DMS153 (cell line): ENCODE results near the gene MVB12A.

ENCODE experiments used
- DNase-seq: peaks from one replicate; lab custom pipeline; 2025; lab: John Stamatoyannopoulos, UW

The MVB12A gene

DNA sequence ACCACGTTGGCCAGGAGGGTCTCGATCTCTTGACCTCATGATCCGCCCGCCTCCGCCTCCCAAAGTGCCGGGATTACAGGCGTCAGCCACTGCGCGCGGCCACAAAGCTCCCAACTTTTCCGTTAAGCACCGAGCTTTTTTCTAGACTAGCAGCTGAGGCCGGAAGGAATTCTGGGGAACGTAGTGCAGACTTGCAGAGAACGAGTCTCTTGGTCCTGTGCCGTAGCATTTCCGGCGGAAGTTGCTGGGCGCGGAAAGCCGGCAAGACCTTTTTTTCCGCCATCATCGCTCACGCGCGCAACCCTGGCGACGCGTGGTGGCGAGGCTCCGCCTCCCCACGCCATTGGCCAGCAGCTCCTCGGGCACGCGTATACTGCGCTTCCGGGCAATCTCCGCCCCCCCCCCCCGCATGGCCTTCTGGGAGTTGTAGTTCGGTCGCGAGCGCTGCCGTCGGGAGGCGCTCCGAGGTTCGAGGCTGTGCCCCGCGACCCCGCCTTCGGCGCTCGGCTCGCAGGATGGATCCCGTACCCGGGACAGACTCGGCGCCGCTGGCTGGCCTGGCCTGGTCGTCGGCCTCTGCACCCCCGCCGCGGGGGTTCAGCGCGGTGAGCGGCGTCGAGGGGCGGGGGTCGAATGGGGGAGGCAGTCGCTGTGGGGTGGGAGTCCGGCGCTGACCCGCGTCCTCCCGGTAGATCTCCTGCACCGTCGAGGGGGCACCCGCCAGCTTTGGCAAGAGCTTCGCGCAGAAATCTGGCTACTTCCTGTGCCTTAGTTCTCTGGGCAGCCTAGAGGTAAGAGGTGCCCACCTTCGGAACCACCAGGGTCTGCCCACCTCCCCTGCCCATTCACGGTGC, at the start of gene MVB12A:
Gene MVB12A (plus strand): TSS at position 427 of the 854 bp plus-strand sequence. CDS start 89 bp downstream, at position 516.
- DNase-seq = peak; percentile 98

DNA sequence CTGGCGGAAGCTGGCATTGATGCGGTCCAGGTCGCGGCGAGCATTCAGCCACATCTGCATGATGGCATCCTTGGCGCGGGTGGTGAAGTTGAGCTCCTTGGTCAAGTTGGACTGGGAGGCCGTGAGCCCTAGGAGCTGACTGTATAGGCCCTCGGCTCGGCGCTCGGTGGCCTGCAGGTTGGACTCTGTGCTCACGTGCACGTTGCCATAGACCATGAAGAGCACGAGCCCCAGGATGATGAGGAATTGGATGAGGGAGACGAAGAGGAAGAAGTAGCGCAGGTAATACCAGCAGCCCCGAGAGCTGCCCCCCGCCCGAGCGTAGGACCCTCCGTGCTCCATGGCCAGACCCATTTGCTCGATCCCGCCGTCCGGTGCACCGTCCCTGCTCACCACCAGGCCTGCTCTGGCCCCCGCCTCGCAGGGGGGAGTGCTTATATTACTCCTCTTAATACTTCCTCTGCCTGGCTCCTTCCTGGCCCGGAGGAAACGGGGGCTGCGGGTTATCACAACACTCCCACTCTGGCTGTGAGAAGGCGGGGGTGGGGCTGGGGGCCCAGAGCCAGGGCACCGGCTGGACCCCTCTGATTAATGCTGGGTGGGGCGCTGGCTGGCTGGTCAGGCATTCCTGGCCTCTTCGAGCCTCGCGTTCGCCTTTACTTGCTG, 42.8 kb upstream of the MVB12A start, which contains the start of gene PLVAP:
Gene PLVAP (minus strand): TSS at position 408 of the 666 bp plus-strand sequence. CDS start 54 bp downstream, at position 354.
- no peak for DNase-seq

DNA sequence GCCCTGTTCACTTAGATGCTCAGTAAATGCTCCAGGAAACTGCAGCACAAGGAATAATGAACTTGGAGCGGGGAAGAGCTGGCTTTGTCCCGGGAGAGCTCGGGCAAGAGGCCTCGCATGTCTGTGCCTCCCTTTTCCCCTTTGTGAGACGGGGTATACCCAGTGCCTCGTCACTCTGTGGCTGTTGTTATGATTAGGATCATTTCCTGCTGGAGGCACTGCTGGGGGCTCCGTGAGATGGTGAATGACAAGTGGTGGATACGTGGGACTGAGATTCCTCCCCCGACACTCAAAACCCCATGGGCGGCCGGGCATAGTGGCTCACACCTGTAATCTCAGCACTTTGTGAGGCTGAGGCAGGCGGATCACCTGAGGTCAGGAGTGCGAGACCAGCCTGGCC, 41.6 kb upstream of the MVB12A start:
- no peak for DNase-seq

DNA sequence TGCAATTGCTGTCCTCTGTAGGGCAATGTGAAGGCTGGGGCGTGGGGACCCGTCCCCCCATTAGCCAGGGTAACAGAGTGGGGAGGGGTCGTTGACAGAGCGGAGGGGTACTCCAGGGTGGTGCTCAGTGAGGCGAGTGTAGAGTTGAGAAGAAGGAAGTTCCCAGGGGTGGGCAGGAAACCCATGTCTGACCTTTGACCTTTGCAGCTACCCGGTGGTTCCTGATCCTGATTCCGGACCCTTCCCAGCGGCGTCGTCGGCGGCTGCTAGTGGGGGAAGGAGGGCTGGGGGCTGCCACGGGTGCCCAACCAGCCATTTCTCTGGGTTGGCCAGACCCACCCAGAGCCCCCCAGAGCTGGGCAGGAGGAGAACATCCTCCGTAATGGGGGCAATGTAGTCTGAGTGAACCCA, 40.6 kb upstream of the MVB12A start:
- no peak for DNase-seq

DNA sequence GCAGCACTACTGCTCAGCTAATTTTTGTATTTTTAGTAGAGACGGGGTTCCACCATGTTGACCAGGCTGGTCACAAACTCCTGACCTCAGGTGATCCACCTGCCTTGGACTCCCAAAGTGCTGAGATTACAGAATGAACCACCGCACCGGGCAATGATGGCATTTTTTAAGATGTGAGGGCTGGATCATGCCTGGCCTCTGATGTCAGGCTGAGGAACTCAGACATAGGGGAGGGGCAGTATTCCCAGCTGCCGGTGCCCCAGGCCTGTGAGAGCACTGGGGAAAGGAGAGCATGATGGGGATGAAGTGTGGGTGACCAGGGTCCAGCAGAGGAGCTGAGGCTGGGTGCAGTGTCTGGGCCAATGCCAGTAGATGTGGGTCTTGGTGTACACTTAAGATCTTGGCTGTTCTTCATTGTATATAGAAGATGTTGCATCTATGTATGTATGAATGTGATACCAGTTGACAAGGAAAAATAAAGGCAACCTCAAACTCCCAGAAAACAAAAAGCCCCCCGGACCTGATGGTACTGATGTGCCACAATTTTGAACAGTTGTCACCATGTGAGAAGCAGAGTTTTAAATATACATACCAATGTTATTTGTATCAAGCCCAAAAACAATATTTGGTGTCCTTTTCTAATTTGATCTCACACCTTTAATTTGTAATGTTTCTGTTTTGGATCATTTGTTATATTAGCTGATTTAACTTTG, 39.3 kb upstream of the MVB12A start:
- DNase-seq = no peak

DNA sequence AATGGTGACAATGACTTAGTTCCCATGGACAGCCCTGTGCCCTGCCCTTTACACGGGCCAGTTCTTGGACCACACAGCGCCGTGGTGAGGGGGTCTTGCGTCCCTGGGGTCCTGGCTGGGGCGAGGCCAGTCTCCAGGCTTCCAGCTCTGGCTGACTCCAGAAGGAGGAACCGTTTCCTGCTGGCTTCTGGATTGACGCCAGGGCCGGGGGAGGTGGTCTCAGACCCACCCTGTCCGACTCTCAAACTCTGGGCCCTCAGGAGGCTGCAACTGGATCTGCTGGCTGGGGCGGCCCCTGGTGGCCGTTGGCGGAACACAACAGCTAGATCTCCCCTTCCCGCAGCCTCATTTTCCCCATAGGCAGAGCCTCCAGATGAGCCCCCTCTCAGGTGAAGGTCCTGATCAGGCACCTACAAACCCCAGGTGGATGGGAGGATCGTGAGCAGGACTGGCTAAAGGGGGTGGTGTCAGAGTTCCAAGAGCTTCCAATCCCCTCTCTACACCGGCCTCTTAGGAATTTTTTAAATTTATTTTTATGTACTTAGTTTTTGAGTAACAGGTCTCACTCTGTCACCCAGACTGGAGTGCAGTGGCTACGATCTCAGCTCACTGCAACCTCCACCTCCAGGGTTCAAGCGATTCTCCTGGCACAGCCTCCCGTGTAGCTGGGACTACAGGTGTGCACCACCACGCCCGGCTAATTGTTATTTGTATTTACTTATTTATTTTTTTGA, 33.8 kb upstream of the MVB12A start:
- no peak for DNase-seq

DNA sequence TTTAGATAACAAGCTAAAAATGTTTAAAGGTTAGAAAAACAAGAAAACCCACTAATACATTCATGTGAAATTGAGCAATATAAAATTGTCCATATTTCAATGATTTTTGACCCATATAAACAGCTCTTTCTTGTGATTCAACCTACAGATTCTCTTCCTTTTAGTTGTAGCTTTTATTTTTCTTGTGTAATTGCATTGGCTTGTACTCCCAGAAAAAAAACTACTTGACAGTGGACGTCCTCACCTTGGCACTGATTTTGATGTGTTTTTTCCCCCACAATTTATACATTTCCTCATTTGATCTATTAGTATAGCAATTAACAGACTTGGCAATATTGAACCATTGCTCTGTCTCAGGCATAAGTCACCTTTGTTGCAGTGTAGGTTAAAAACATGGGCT, 30.6 kb upstream of the MVB12A start:
- no peak for DNase-seq

DNA sequence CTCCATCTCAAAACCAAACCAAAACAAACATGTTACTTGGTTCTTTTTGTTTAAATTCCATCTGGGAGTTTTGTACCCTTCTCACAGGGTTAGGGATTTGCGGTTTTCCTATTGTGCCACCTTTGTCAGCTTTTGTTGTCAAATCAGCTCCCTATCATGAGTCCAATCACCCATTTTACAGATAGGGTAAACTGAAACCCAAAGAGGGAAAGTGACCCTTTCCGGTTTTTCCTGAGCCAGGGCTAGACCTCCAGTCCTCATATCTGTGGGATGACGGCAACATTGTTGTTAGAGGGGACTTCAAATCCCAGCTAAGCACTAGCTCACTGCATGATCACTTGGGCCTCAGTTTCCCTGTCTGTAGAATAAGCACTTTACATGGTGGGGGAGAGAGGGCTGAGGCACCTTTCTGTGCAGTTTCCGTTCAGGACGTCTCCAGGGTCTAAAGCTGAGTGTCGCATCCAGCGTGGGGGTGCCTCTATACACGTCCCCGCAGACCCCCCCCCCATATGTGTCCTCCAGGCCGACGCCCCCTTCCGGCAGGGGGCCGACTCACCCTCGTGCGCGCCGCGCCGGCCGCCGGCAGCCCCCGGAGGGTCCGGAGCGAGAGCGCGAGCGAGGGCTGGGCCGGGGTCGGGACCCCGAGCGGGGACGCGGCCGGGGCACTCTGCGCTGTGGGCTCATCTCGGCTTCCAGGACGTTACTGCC, 29.7 kb upstream of the MVB12A start:
- no peak for DNase-seq

DNA sequence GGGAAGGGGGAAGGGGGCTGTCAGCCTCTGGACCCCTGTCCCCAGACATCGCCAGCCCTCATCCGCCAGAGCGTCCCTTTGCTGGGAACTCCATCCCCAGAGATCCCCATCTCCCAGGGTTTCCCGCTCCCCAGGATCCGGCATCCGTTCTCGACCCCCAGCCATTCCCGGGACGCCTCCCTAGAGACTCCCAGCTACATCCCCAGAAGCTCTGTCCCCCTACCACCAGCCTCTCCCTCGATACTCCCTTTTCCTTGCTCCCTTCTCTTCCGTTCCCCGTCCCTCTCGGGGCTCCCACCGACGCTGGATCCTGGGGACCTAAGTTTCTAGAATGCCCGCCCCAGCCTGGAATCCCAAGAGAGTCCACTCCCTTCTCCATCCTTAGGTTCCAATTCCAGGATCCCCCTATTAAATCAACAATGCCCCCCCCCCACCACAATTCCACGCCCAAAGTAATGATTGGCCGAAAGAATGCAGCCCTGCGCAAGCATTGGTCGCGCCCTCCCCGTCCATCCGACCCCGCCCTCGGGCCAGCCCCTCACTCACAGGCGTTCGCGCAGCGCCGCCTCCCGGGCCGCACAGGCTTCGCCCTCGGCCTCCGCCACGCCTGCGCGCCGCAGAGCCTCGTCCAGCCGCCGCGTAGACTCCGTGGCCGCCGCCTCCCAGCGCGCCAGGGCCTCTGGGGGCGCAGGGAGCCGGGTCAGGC, 29.0 kb upstream of the MVB12A start:
- DNase-seq = peak; percentile 83

DNA sequence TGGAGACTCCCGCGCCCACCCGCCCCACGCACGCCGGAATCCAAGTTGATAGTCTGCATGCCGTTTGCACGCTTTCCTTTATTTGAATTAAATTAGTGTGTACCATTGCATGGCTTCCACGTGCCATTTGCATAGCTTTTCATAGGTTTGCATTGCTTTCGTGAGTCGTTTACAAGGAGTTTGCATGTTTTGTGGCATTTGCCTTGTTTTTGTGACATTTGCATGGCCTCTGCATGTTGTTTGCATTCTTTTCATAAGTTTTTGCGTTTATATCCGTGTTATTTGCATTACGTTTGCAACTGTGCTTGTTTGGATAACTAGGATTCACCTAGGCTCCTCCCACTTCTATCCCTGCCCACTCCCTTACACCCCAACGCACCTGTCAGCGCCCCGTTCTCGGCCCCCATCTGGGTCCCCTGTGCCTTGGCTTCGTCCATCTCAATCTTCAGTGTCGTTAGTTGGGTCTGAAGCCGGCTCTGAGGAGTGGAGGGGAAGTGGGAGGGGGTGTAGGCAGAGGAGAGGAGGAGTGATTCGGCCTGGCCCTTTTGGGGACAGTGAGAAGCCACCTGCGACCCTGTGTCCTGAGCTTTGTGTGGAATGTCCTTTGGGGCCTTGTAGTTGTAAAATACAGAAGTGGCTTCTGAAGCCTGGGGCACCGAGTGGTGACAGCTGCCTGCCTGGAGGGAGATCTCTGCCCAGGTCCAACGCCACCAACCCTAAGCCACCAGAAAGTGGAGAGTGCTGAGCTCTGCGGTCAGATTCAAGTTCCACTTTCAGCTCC, 28.3 kb upstream of the MVB12A start:
- no peak for DNase-seq

DNA sequence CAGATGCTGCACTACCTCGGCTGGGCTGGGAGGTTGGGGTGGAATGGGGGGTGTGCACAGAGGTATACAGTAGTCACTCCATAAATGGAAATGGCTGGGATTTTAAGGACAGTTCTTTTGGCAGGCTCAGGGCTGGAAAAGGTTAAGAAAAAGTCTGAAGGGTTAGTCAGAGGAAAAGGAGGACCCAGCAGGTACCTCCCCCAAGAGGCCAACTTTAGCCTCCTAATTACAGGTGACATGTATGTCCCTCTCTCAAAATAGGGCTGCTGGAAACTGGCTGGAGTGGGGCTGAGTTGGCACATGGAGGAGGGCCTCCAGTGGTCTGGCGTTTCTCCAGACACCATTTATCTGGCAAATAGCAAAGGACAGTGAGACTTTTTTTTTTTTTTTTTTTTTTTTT, 26.8 kb upstream of the MVB12A start:
- no peak for DNase-seq

DNA sequence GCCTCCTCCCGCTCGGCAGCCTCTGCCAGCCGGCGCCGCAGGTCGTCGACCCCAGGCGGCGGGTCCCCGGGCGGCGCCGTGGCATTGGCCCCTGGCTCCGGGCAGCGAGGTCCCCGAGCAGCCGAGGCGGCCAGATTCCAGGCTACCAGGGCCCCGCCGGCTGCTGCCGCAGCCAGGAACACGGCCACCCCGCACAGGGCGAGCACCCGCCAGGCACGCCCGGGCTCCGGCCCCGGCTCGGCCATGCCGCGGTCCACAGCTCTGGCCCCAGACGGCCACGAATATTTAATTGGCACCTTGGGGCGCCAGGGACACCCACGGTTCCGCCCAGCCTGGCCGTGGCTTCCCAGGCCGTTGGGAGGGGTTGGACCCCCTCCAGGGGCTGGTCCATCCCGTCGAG, 25.9 kb upstream of the MVB12A start, which contains the start of gene CCDC194:
Gene CCDC194 (minus strand): TSS at position 283 of the 400 bp plus-strand sequence. CDS start 38 bp downstream, at position 245.
- DNase-seq = no peak

DNA sequence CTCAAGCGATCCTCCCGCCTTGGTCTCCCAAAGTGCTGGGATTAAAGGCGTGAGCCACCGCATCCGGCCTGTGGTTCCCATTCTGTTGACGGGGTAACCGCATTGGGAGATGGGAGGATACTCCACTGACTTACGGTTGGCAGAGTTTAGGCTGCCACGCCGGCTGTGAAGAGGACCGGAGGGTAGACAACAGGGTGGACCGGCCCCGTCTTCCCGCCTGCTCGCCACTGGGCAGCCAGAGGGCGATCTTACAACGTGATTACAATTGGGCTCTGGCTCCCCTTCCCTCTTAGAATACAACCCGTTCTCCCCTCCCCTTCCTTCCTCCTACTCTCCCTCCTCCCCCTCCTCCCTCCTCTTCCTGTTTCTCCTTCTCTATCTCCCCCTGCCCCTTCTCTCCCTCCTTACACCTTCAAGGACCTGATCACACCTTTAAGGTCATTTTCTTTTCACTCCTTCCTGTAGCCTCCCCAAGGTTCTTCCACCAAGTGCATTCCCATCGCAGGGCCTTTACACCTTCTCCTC, 24.9 kb upstream of the MVB12A start:
- no peak for DNase-seq

DNA sequence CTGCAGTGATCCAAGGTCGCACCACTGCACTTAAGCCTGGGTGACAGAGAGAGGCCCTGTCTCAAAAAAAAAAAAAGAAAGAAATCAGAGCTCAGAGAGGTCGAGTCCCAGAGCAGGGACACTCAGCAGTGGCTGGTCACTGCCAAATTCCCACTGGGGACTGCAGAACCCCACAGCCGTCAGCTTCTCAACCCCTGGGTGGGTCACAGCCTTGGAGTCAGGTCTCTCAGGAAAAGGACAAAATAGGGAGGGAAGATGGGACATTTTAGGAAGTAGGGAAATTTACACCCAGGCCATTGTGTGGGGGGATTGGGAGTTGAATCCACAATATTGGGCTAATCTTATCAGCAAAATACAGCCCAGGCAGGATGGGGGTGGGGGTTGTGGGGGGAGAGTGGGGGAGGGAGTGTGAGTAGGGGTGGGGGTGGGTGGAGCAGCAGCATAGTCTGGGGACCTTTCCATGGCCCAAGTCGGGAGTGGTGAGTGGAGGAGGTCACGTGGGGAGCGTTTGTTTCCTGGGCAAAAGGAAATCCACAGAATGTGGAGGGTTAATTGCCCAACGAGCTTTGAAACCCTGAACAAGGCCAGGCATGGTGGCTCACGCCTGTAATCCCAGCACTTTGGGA, 20.8 kb upstream of the MVB12A start:
- no peak for DNase-seq

DNA sequence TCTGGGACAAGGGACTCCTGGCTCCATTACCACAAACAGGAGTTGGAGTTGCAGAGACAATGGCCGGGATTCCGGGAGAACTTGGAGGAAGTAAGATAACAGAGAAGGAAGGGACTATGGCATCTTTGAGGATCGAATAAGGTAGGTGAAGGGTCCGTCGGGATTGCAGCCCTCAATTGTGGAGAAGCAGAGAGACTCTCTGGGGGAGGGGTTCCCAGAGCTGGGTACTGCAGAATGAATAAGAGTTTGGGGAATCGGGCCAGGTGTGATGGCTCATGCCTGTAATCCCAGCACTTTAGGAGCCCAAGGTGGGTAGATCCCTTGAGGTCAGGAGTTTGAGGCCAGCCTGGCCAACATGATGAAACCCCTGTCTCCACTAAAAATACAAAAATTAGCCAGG, 18.2 kb upstream of the MVB12A start:
- DNase-seq = no peak

DNA sequence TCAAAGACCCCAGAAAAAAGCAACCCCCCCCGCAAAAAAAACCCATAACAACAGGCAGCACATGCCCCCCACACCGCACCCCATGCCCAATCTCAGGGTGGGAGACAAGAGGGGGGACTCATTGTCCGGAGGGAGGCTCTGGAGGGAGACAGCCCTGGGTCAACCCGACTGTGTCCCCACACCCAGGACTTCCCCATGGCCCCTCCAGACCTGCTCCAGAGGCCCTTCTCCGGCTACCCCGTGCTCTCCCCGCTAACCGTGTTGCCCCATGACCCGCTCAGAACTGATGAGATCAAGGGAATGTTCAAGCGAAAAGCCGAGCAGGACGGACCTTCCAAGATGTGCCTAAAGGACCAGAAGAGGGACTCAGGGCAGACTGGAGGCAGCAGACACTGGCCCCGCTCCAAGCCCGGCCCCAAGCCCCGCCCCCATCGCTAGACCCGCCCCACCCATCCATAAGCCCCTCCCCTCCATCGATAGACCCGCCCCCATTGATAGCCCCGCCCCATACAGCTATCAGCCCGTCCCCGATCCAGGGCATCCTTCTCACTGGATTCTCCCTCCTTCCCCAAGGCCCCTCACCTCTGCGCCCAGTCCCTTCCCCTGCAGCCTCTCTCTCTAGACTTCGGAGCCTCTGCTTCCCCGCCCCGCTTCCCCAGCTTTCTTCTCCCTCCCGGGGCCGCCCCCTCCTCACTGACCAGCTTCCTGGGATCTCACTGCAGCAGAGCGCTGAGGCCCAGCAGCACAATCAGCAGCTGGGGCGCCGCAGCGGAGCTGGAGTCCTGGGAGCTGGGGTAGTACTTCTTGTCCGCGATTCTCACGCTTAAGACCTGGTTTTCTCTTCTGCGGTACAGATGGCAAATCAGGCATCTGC, 16.6 kb upstream of the MVB12A start:
- DNase-seq = no peak

DNA sequence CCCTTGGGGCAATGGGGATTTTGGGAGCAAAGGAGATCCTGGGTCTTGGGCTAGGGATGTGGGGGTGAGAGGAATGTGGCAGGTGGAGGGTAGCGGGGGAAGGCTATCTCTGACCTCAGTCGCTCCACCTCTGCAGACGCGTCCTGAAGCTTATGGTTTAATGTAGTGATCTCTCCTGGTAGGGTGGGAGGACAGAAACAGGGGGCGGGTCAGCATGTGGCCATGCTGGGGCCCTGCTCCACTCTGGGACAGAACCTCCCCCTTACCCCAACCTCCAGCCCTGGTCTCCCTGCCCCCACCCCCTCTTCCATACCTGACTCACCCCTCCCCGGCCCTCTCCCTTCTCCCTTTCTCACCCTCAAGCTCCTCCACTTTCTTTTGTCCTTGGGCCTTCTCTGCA, 15.8 kb upstream of the MVB12A start:
- DNase-seq = no peak

DNA sequence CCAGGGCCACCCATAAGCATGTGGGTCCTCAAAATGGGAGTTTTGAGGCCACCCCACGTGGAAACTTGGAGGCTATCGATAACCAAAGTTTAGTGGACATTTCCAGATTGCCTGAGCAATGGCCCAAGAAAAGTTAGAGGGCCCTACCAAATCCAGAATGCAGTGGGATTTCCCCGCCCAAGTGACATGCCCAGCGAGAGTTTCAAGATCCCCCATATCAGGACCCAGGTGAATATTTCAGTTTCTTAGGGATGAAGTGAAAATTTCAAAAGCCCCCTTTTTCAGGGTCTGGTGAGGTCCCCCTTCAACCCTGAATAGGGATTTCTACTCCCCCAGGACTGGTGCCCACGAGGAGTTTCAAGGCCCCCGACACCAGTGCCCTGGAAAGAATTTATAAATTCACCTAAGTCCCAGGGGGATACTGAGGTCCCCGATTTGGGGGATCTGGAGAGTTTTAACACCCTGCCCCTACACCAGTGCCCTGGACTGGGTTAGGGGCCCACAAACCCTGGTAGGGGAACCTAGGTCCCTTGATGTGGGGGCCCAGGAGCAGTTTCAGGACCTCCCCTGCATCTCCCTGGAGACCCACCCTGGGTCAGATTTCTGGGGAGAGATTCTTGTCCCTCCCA, 15.1 kb upstream of the MVB12A start:
- DNase-seq = no peak
